IPS DF 6.9 (cell line): Measurements from ENCODE around the gene WDR27.

Source experiments
- DNase-seq: peaks from one replicate; pipeline ENCODE4 v3.0.0-alpha.2; 2013; ENCODE audit warnings: low read depth, low spot score
- H3K27ac ChIP-seq: one replicate; pipeline ENCODE4 v1.5.1; 2013; ENCODE audit warnings: low read length, control low read depth
- H3K27me3 ChIP-seq: 2 replicates; pipeline ENCODE4 v1.6.1; 2013; ENCODE audit warnings: mild to moderate bottlenecking, low read length; ENCODE audit not compliant: control insufficient read depth, insufficient read depth
- H3K36me3 ChIP-seq: 2 replicates; pipeline ENCODE4 v1.6.1; 2013; ENCODE audit warnings: low read length; ENCODE audit not compliant: control insufficient read depth, insufficient read depth
- H3K4me1 ChIP-seq: 2 replicates; pipeline ENCODE4 v1.6.1; 2013; ENCODE audit warnings: low read length; ENCODE audit not compliant: control insufficient read depth, insufficient read depth
- H3K4me3 ChIP-seq: 2 replicates; pipeline ENCODE4 v1.5.1; 2013; ENCODE audit warnings: mild to moderate bottlenecking, low read length
- H3K9me3 ChIP-seq: 2 replicates; pipeline ENCODE4 v1.6.1; 2013; ENCODE audit warnings: low read length, inconsistent platforms; ENCODE audit not compliant: control insufficient read depth, insufficient read depth
- WGBS: extraction: QIAGEN DNeasy Blood & Tissue Kit; methylation state at CpG from one replicate; pipeline ENCODE4 v1.1.7; 2013; ENCODE audit warnings: mixed read lengths, missing lambda C conversion rate; ENCODE audit not compliant: insufficient read length, insufficient coverage; 5-methylcytosine and 5-hydroxymethylcytosine counted together

WDR27 gene

DNA sequence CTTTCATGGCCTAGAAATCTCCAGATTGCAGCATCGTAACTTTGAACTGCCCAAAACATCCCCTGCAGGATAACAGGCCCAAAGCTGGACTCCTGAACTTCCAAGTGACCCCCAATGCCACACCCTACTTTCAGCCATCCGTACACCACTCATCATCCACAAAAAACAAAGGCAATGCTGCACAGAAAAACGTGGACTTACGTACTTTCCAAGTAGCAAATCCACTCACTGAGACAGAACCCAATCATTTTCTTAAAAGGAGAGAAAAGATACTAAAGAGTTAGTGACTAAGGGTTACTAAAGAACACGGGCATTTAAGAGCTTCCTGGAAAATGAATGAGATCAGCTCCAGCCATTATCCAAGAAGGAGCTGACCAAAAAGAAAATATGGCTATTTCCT lies 211.0 kb downstream of the WDR27 start:
- Histone ChIP-seq H3K36me3 (no peaks in the 10 kb centered on the region), H3K27me3 (no peaks in the 10 kb centered on the region), H3K9me3 (no peaks in the 10 kb centered on the region), H3K4me1 (no peaks in the 10 kb centered on the region), H3K4me3 (no peak overlapping the region), H3K27ac (no peak overlapping the region)
- DNase-seq, result no peak
- WGBS, result no CpG with 5 or more reads among the region's 5 CpGs

DNA sequence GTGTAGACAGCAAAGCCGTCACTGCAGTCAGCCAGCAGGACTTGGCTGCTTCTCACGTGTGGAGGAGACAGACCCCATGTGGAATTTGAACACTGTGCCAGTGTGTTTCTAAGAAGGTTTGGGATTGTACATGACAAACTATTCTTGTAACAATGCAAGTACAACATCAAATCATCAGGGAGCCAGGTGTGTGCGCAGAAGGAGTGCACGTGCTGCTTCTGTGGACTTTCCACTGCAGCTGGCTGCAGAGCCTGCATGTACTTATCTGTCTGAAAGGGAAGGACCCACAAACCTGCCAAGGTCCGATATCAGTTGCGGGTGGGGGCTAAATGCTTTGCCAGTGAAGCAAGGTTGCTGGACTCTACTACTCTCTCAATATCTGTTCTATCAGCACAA lies 211.6 kb downstream of the WDR27 start:
- Histone ChIP-seq H3K4me1 (no peaks in the 10 kb centered on the region), H3K4me3 (no peak overlapping the region), H3K9me3 (no peaks in the 10 kb centered on the region), H3K36me3 (no peaks in the 10 kb centered on the region), H3K27me3 (no peaks in the 10 kb centered on the region), H3K27ac (no peak overlapping the region)
- no peak for DNase-seq
- WGBS, result no CpG with 5 or more reads among the region's 6 CpGs

GRCh38 chr6:169489563-169490245 lies 212.1 kb downstream of the WDR27 start:
- no peak for DNase-seq
- Histone ChIP-seq H3K27ac (no peak overlapping the region), H3K9me3 (no peaks in the 10 kb centered on the region), H3K4me3 (no peak overlapping the region), H3K27me3 (no peaks in the 10 kb centered on the region), H3K36me3 (no peaks in the 10 kb centered on the region), H3K4me1 (no peaks in the 10 kb centered on the region)
- WGBS, result no CpG with 5 or more reads among the region's 8 CpGs

DNA sequence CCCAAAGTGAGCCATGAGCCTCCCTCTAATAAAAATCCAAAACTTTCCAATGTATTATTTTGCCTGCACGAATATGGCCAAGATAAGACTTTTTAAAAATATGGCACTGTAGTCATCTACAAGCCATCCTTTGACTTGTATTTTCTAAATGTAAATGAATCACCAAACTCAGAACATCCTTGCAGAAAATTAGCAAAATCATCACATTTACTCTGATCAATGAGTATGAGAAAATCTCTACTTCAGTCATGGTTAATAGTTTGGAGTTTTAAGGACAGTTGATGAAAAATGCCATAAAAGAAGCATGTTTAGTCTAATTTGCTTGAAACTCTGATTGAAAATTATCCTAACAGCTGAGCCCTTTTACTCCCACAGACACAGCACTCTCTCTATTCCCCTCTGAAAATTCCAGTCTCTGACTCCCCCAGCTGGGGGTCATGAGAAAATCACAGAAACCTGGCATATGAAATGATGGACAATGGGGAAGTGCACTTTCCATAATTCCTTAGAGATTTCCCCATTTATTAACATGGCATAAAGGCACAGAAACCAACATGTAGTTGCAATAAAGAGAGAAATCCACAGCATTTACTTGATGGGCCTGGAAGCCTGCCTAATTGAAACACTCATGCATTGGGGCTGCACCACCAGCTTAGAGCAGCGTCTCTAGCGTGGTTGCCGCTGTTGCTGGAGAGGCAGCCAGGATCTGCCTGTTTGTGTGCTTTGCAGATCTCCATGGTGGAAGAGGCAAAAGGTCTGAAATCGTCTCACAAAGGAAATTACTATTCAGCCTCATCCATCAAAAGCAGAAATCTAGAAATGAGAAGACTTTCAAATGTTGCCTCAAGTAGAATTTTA lies 214.0 kb downstream of the WDR27 start:
- DNase-seq, result no peak
- Histone ChIP-seq H3K4me1 (no peaks in the 10 kb centered on the region), H3K36me3 (no peaks in the 10 kb centered on the region), H3K9me3 (no peaks in the 10 kb centered on the region), H3K4me3 (no peak overlapping the region), H3K27ac (no peak overlapping the region), H3K27me3 (no peaks in the 10 kb centered on the region)
- WGBS, result no CpG with 5 or more reads among the region's 5 CpGs

DNA sequence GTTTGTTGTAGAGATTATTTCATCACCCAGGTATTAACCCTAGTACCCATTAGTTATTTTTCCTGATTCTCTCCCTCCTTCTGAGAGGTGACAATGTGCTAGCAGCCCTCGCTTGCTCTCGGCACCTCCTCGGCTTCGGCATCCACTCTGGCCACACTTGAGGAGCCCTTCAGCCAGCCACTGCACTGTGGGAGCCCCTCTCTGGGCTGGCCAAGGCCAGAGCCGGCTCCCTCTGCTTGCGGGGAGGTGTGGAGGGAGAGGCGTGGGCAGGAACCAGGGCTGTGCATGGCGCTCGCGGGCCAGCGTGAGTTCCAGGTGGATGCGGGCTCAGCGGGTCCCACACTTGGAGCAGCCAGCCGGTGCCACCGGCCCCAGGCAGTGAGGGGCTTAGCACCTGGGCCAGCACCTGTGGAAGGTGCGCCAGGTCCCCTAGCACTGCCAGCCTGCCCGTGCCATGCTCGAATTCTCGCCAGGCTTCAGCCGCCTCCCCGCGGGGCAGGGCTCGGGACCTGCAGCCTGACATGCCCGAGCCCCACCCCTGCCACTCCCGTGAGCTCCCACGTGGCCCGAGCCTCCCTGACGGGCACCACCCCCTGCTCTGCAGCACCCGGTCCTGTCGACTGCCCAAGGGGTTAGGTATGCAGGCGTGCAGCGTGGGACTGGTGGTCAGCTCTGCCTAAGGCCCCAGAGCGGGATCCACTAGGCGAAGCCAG lies 221.9 kb downstream of the WDR27 start:
- Histone ChIP-seq H3K9me3 (peaks cover 4% of the 10 kb centered on the region; the same call in 1 of the 2 replicates), H3K4me1 (no peaks in the 10 kb centered on the region), H3K27me3 (no peaks in the 10 kb centered on the region), H3K27ac (no peak overlapping the region), H3K4me3 (no peak overlapping the region), H3K36me3 (no peaks in the 10 kb centered on the region; the same call in 1 of the 2 replicates)
- no CpG with 5 or more reads among the region's 34 CpGs for WGBS
- DNase-seq, result no peak

DNA sequence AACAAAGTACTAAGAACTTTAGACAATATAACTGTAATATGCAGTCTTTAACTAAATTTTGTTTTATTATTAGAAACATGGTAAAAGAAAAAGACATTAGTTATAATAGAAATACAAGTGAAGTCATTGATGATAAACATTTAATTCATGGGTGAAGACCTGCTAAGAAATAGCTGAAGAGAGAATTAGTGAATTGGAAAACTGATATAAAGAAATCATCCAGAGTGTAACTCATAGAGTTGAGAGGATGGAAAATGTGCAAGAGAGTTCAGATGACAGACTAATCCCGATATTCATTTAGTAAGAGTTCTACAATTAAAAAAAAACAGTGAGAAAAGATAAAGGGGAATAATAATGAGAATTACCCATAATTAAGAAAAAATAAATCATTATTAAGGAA lies 227.5 kb downstream of the WDR27 start:
- Histone ChIP-seq H3K36me3 (no peaks in the 10 kb centered on the region), H3K4me1 (no peaks in the 10 kb centered on the region), H3K4me3 (no peak overlapping the region), H3K9me3 (peaks cover 2% of the 10 kb centered on the region; the same call in 1 of the 2 replicates), H3K27ac (no peak overlapping the region), H3K27me3 (no peaks in the 10 kb centered on the region)
- WGBS, result no CpG with 5 or more reads among the region's 1 CpG
- no peak for DNase-seq

DNA sequence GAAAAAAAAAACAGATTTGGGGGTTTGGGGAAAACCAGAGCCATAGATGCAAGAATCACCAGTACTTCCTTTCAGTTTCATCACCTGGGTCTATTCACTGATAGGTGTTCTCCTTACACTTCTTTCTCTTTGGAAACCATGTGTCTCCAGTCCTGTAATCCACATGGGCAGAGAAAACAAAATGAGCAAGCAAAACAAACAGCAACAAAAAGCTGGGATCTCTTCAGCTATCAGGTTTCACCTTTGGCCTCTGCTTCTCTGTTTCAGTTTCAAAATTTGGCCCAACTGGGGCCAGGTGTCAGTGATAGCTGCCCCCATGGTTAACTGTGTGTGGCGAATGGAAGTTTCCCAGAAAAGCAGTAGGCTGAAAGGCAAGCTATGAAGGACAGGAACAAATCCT lies 228.2 kb downstream of the WDR27 start:
- WGBS, result no CpG with 5 or more reads among the region's 1 CpG
- Histone ChIP-seq H3K9me3 (peaks cover 2% of the 10 kb centered on the region; the same call in 1 of the 2 replicates), H3K36me3 (no peaks in the 10 kb centered on the region), H3K27me3 (no peaks in the 10 kb centered on the region), H3K4me1 (no peaks in the 10 kb centered on the region), H3K4me3 (no peak overlapping the region), H3K27ac (no peak overlapping the region)
- DNase-seq, result no peak

GRCh38 chr6:169472786-169473416 lies 228.9 kb downstream of the WDR27 start:
- no CpG with 5 or more reads among the region's 3 CpGs for WGBS

DNA sequence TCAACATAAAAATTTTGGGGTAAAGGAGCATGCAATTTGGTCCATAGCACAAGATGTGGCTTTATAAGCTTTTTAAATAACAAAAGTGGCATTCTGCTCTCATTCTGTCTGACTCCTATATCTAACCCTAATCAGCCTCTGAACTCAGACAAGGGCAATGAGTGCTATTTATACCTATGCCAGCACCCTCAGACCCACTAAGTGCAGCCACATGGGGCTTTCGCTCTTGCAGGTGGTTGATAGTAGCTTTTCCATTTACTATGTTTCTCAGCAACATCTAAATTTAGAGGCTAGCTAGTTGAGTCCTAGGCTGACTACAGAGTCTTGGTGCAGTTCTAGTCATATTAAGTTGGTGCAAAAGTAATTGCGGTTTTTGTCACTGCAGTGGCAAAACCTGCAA lies 231.0 kb downstream of the WDR27 start:
- Histone ChIP-seq H3K4me3 (no peak overlapping the region), H3K4me1 (no peaks in the 10 kb centered on the region), H3K27me3 (no peaks in the 10 kb centered on the region), H3K27ac (no peak overlapping the region), H3K9me3 (no peaks in the 10 kb centered on the region; the same call in 1 of the 2 replicates), H3K36me3 (no peaks in the 10 kb centered on the region)
- DNase-seq, result no peak
- WGBS, result no CpG with 5 or more reads among the region's 2 CpGs

More at GRCh38 chr6:169472786-169473416, 228.9 kb downstream of the WDR27 start:
- Histone ChIP-seq H3K27me3 (no peaks in the 10 kb centered on the region), H3K27ac (no peak overlapping the region), H3K4me3 (no peak overlapping the region), H3K4me1 (no peaks in the 10 kb centered on the region), H3K36me3 (no peaks in the 10 kb centered on the region), H3K9me3 (peaks cover 2% of the 10 kb centered on the region; the same call in 1 of the 2 replicates)
- no peak for DNase-seq

- DNase-seq, result no peak
- no peaks in the 10 kb centered on the region for H3K4me1 ChIP-seq
- H3K4me3 ChIP-seq, result no peak overlapping the region
- H3K9me3 ChIP-seq, result no peaks in the 10 kb centered on the region; the same call in 1 of the 2 replicates
- H3K27me3 ChIP-seq, result no peaks in the 10 kb centered on the region
- no peak overlapping the region for H3K27ac ChIP-seq
- H3K36me3 ChIP-seq, result no peaks in the 10 kb centered on the region
- WGBS, result no CpG with 5 or more reads among the region's 1 CpG
These were observed 232.8 kb downstream of the WDR27 start for GRCh38 chr6:169469028-169469427.
